GM12878 (cell line): ENCODE data around the gene COL23A1. TPM values are rescaled to one million over a fixed set of nuclear protein-coding genes. Genes with fewer than 3 reads are reported as not detected.

Experiments used
- ATAC-seq: fragments of 200-7000 bp; cut with Tn5 transposase; 3 replicates; pipeline ENCODE4 v1.9.1; 2020; ENCODE audit warnings: mild to moderate bottlenecking, moderate library complexity
- BruUV-seq: library from RNA; stranded (reverse); fragments of 400-500 nt; replicated peaks from 2 replicates; lab custom pipeline; 2021; lab: Mats Ljungman, UMichigan
- CTCF ChIA-PET: fragments of 300-600 bp; sonication (Branson Sonifier 250); formaldehyde crosslinking; extraction: SDS; loops from one replicate; lab custom pipeline; 2021; ENCODE audit warnings: inconsistent platforms; lab: Yijun Ruan, JAX
- POLR2A ChIA-PET: fragments of 350-600 bp; formaldehyde crosslinking; extraction: SDS; loops from one replicate; lab custom pipeline; 2021; ENCODE audit warnings: inconsistent platforms; lab: Charles Lee
- RAD21 ChIA-PET: fragments of 300-600 bp; sonication (Branson Sonifier 250); formaldehyde crosslinking; loops from one replicate; lab custom pipeline; 2023; ENCODE audit warnings: antibody characterized with exemption; ENCODE audit not compliant: unreplicated experiment; lab: Charles Lee
- SMC1A ChIA-PET: fragments of 300-600 bp; sonication (Branson Sonifier 250); formaldehyde crosslinking; loops from one replicate; lab custom pipeline; 2023; ENCODE audit not compliant: unreplicated experiment, uncharacterized antibody; lab: Charles Lee
- DNase-seq: peaks from one replicate; pipeline ENCODE4 v3.0.0-alpha.2; 2011; ENCODE audit warnings: low read depth, low spot score
- FAIRE-seq: peaks from 3 replicates; lab custom pipeline; 2011; peaks lifted over from hg19 to GRCh38; lab: Jason Lieb, UNC
- H2AFZ ChIP-seq: 2 replicates; pipeline ENCODE4 v1.6.0; 2011; ENCODE audit warnings: low read depth, low read length, control low read depth; ENCODE audit not compliant: control insufficient read depth
- H3K27ac ChIP-seq: 2 replicates; pipeline ENCODE4 v1.5.1; 2011; ENCODE audit warnings: control low read depth; ENCODE audit not compliant: control insufficient read depth, insufficient read depth
- H3K27me3 ChIP-seq, 2 experiments: replicated peaks in 1 of 2; 2 replicates each; pipeline versions ENCODE4 v1.6.0 to v1.6.1; 2011; ENCODE audit warnings: low read length in 1 of 2; ENCODE audit not compliant: control insufficient read depth in 2 of 2, insufficient read depth in 2 of 2
- H3K36me3 ChIP-seq, 2 experiments: 2 replicates each; pipeline ENCODE4 v1.5.1; 2011; ENCODE audit warnings: low read length in 1 of 2; ENCODE audit not compliant: control insufficient read depth in 2 of 2, insufficient read depth in 2 of 2
- H3K4me1 ChIP-seq: 2 replicates; pipeline ENCODE4 v1.6.1; 2011; ENCODE audit warnings: mild to moderate bottlenecking, low read length, moderate library complexity, mixed read lengths; ENCODE audit not compliant: control insufficient read depth, insufficient read depth
- H3K4me2 ChIP-seq: 2 replicates; pipeline ENCODE4 v1.6.0; 2011; ENCODE audit warnings: control low read depth; ENCODE audit not compliant: control insufficient read depth, insufficient read depth
- H3K4me3 ChIP-seq: fragments of 200-600 bp; sonication (generic); 2 replicates; pipeline ENCODE4 v1.5.1; 2016
- H3K79me2 ChIP-seq: 2 replicates; pipeline ENCODE4 v1.6.0; 2011; ENCODE audit warnings: low read length; ENCODE audit not compliant: control insufficient read depth, insufficient read depth
- H3K9ac ChIP-seq: 2 replicates; pipeline ENCODE4 v1.8.0; 2011; ENCODE audit warnings: low read length, control low read depth, mixed read lengths; ENCODE audit not compliant: control insufficient read depth, insufficient read depth
- H3K9me3 ChIP-seq: replicated peaks from 3 replicates; pipeline ENCODE4 v1.5.1; 2011; ENCODE audit warnings: mild to moderate bottlenecking, low read length; ENCODE audit not compliant: control insufficient read depth, insufficient read depth
- H4K20me1 ChIP-seq: 2 replicates; pipeline ENCODE4 v1.6.0; 2011; ENCODE audit not compliant: control insufficient read depth, insufficient read depth
- EP300 ChIP-seq, 2 experiments: fragments of 150-350 bp in 1 of 2; IDR thresholded peaks; 2 replicates each; pipeline ENCODE4 v1.6.1; 2011 to 2012; ENCODE audit warnings: low read depth in 2 of 2, low read length in 2 of 2, borderline replicate concordance in 1 of 2, improper control_type of control experiment in 1 of 2, inconsistent platforms in 1 of 2; ENCODE audit not compliant: control insufficient read depth in 1 of 2
- MEF2B ChIP-seq: fragments of 450-650 bp; IDR thresholded peaks from 2 replicates; pipeline ENCODE4 v1.6.1; 2018; ENCODE audit warnings: mild to moderate bottlenecking, moderate library complexity; ENCODE audit not compliant: partially characterized antibody, poor library complexity, severe bottlenecking
- MYB ChIP-seq: fragments of 150-350 bp; IDR thresholded peaks from 2 replicates; pipeline ENCODE4 v1.6.1; 2014; ENCODE audit warnings: mild to moderate bottlenecking, low read depth, low read length, borderline replicate concordance
- POLR2A ChIP-seq: IDR thresholded peaks from 2 replicates; pipeline ENCODE4 v1.6.1; 2011; ENCODE audit warnings: low read depth, mild to moderate bottlenecking, low read length
- POLR2AphosphoS2 ChIP-seq: IDR thresholded peaks from 2 replicates; pipeline ENCODE4 v1.6.1; 2011; ENCODE audit warnings: low read depth, mild to moderate bottlenecking, low read length, improper control_type of control experiment, moderate library complexity
- POLR2AphosphoS5 ChIP-seq: IDR thresholded peaks from 2 replicates; pipeline ENCODE4 v1.6.1; 2011; ENCODE audit warnings: mild to moderate bottlenecking, low read length, inconsistent platforms
- RAD21 ChIP-seq: IDR thresholded peaks from 2 replicates; pipeline ENCODE4 v1.6.1; 2011; ENCODE audit warnings: mild to moderate bottlenecking, low read depth, low read length, moderate library complexity; ENCODE audit not compliant: insufficient read depth
- YBX1 ChIP-seq: fragments of 450-650 bp; IDR thresholded peaks from 2 replicates; pipeline ENCODE4 v1.6.1; 2016; ENCODE audit warnings: antibody characterized with exemption
- WGBS: methylation state at CpG from one replicate; pipeline ENCODE4 v1.1.6; 2016; ENCODE audit warnings: low lambda C conversion rate; ENCODE audit not compliant: insufficient replicate concordance, insufficient coverage; ENCODE audit errors: missing lambda C conversion rate; 5-methylcytosine and 5-hydroxymethylcytosine counted together
- in situ Hi-C: fragments of 300-500 bp; cut with MboI; formaldehyde crosslinking; loops from 9 replicates; pipeline ENCODE4 v1.14.3; 2018; ENCODE audit warnings: mixed read lengths
- intact Hi-C: fragments of 100-400 bp; cut with micrococcal nuclease; formaldehyde crosslinking; loops from one replicate; pipeline ENCODE4 v1.14.2; 2022; ENCODE audit not compliant: unreplicated experiment
- polyA plus RNA-seq, 11 experiments: library from polyadenylated mRNA; depleted of rRNA in 4 of 11; unstranded in 6 of 11; stranded (reverse) in 5 of 11; fragments of >200 nt; fragmentation: Nextera tagmentation in 4 of 11; fragmentation: Illumina TruSeq in 1 of 11; extraction: Ambion mirVana in 4 of 11; extraction: Trizol in 1 of 11; gene quantifications; 1 replicate in 1 of 11; 2 replicates in 10 of 11; pipeline versions ENCODE4 v1.2.1 to v1.2.3, GENCODE V29; 2011 to 2016; ENCODE audit warnings: inconsistent platforms in 2 of 11, missing spikeins in 2 of 11, low read depth in 1 of 11
- total RNA-seq, 4 experiments: library from RNA; depleted of rRNA in 3 of 4; stranded (reverse); fragments of >200 nt in 3 of 4; fragmentation: Illumina TruSeq in 1 of 4; extraction: Trizol in 1 of 4; gene quantifications; 2 replicates each; pipeline versions ENCODE4 v1.2.1 to v1.2.3, GENCODE V29; 2013 to 2021
- TF ChIP-seq, protein P1 (sequence below), 3 experiments: IDR thresholded peaks in 2 of 3; conservative IDR thresholded peaks in 1 of 3; 2 replicates each; pipeline ENCODE4 v1.5.1; 2011; ENCODE audit warnings: low read depth in 3 of 3, low read length in 3 of 3, mild to moderate bottlenecking in 3 of 3, control low read depth in 2 of 3, moderate library complexity in 2 of 3, inconsistent platforms in 1 of 3, mixed read lengths in 1 of 3; ENCODE audit not compliant: control insufficient read depth in 2 of 3, insufficient read depth in 1 of 3; ENCODE audit errors: extremely low read depth in 1 of 3

Gene COL23A1
- total and polyA plus RNA-seq, 10 of the 15 experiments (the other 5 are each of a cell fraction or from before 2014, with no cell fraction given) = 0.03 to 0.83 (median 0.09) TPM; not detected in 5

GRCh38 chr5:178208540-178209227, 381.5 kb downstream of the COL23A1 start:
- TF ChIP-seq POLR2A (0 out of 2 replicates have a peak, but pooled peaks have one; percentile 4), MEF2B (no peak), MYB (no peak), EP300 (IDR thresholded peaks at IDR 0.05; ENCODE audit: borderline replicate concordance in 1 of 2, control insufficient read depth in 1 of 2, low read depth in 2 of 2, low read length in 2 of 2) (no peak), POLR2AphosphoS2 (peak; percentile 9; the same call in 1 of the 2 replicates), YBX1 (no peak), POLR2AphosphoS5 (peak; percentile 40), RAD21 (no peak)
- TF ChIP-seq, protein P1, sequence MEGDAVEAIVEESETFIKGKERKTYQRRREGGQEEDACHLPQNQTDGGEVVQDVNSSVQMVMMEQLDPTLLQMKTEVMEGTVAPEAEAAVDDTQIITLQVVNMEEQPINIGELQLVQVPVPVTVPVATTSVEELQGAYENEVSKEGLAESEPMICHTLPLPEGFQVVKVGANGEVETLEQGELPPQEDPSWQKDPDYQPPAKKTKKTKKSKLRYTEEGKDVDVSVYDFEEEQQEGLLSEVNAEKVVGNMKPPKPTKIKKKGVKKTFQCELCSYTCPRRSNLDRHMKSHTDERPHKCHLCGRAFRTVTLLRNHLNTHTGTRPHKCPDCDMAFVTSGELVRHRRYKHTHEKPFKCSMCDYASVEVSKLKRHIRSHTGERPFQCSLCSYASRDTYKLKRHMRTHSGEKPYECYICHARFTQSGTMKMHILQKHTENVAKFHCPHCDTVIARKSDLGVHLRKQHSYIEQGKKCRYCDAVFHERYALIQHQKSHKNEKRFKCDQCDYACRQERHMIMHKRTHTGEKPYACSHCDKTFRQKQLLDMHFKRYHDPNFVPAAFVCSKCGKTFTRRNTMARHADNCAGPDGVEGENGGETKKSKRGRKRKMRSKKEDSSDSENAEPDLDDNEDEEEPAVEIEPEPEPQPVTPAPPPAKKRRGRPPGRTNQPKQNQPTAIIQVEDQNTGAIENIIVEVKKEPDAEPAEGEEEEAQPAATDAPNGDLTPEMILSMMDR (IDR thresholded peaks at IDR 0.05 in 2 of 3, conservative IDR thresholded peaks at IDR 0.05 in 1 of 3; ENCODE audit: control insufficient read depth in 2 of 3, extremely low read depth in 1 of 3, insufficient read depth in 1 of 3, low read depth in 3 of 3, low read length in 3 of 3) = peak; percentile 1 to 27 (median 25); a peak in 2 of 6 replicates
- ChIA-PET POLR2A (no interaction called here), SMC1A (no interaction called here), RAD21 (no interaction called here), CTCF (no interaction called here)
- Histone ChIP-seq H3K4me1 (peaks cover 15% of the 10 kb centered on the region), H2AFZ (no peak overlapping the region), H3K4me3 (0 out of 2 replicates have a peak overlapping the region, but pooled peaks have one; percentile 8), H3K4me2 (peak overlapping the region; percentile 66; the same call in 1 of the 2 replicates), H3K79me2 (peaks cover 62% of the 10 kb centered on the region), H3K9ac (no peak overlapping the region), H3K27me3 (no peaks in the 10 kb centered on the region), H3K9me3 (no peaks in the 10 kb centered on the region), H3K36me3 (peaks cover 52 to 59% of the 10 kb centered on the region in 2 experiments), H3K27ac (no peak overlapping the region), H4K20me1 (peaks cover 24% of the 10 kb centered on the region)
- intact Hi-C loops (no loop called here), in situ Hi-C loops (no loop called here)
- FAIRE-seq (no peak), DNase-seq (no peak), ATAC-seq (no peak)
- no TSS peak for BruUV-seq
- 35% methylated on average over 5 of the region's 5 CpGs for WGBS
